HG02981 (cell line): ENCODE results near the gene PRKG2.
"Not testable (repeated sequence)": the region's sequence is repeated elsewhere in the genome, so short reads cannot be mapped to it uniquely, and the experiment has no call there.

Experiments used
- ATAC-seq: cut with Tn5 transposase; IDR thresholded peaks from one replicate; pipeline ENCODE4 v1.9.1; 2021; ENCODE audit warnings: mild to moderate bottlenecking, moderate library complexity; ENCODE audit not compliant: unreplicated experiment

The PRKG2 gene, protein sequence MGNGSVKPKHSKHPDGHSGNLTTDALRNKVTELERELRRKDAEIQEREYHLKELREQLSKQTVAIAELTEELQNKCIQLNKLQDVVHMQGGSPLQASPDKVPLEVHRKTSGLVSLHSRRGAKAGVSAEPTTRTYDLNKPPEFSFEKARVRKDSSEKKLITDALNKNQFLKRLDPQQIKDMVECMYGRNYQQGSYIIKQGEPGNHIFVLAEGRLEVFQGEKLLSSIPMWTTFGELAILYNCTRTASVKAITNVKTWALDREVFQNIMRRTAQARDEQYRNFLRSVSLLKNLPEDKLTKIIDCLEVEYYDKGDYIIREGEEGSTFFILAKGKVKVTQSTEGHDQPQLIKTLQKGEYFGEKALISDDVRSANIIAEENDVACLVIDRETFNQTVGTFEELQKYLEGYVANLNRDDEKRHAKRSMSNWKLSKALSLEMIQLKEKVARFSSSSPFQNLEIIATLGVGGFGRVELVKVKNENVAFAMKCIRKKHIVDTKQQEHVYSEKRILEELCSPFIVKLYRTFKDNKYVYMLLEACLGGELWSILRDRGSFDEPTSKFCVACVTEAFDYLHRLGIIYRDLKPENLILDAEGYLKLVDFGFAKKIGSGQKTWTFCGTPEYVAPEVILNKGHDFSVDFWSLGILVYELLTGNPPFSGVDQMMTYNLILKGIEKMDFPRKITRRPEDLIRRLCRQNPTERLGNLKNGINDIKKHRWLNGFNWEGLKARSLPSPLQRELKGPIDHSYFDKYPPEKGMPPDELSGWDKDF

DNA sequence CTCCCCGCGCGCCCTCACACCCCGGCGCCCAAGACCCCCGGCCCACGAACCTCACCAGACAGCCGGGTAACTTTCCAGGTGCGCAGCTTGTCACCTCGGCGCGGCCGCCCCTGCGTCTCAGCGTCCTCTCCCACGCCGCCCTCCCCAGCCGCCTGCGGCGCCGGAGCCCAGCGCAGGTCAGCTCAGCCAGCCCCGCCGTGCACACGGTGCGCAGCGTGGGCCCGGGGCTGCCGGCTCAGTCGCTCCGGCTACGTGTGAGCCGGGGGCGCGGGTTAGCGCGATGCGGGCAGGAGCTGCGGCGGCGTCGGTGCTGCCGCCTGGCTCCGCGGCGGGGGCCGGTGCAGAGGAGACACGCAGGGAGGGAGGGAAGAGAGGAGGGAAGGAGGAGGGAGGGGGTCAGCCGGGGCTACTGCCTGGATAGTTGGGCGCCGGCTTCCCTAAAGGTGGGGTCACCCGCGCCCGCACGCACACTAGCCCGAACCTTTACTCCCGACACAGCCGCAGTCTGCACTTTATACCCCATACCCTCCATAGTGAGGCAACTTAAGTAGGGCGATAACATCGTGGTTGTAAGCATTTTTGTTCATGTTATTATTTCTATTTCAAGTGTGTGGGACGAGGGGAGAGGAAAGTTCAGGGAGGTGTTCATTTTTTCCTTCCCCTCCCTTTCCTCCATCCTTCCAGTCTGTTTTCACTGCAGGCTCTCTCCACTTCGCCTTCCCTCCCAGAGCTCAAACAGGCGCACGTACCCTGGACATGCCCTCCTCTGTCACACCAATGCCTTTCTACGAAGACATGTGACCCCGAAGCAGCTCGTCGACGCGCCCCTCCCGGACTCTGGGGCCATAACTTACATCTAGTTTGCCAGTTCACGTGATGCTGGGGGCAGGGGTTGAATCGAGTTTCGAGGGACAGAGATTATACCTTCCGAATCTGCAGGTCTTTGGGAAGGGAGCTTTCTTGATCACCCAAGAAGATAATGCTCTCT, at the start of gene PRKG2:
Gene PRKG2, minus strand, starts transcription at position 342 of the 988 bp plus-strand sequence. CDS start 10,175 bp downstream, outside the sequence.
- no peak for ATAC-seq

DNA sequence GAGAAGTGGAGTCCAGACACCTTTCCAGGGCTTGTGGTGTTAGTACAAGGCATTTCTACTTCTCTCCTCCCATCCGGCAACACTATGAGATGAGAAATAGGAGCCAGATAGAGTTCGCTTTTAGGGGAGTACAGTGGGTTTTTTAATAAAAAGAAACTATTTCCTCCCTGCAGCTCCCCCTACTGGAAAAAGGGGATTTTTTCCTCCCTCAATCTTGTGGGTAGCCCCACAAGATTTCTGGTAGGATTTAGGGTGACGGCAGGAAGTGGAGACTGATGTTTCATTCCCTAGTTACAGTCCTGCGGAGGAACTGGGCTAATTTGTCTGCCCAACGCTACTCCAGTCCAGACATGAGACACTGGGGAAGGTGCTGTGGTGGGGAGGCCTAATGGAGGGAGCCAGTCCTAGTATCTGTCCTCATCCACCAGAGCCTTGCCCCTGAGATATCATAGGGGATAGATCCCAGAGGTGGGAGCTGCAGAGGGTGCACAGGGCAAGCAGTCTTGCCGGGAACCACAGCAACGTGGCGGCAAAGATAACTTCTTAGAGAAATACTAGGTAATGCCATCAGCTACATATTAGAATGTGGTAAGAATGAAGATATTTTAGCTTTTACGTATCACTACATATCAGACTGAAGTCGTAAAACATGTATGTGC, 45.5 kb upstream of the PRKG2 start:
- no peak for ATAC-seq

DNA sequence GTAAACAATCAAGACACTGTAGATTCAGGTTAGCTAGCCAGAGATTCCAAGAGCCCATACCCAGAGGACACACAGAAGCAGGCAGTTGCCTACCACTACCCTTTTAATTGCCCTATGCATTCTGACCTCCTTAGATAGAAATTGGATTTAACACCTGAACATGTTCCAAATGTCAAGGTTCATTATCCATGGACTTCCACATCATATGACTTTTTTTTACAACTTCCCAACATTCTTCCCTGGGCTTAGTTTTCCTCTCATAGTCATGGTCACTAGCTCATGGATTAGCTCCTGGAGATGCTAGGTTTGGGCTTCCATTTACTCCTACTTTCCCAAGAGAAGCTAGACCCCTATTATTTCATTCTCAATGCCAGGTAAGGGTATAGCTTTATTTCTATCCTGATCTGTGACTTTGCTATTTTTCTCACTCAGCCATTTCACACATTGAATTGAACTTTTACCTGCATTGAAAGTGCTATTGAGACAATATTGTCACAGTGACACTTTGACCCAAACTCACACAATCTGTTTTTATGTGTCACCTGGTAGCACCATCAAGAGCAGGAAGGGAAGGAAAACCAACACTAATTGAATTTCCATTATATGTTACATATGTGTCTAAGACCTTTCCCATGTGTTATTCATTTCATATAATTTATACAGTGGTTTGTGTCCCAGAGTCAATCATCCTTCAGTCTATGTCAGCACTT, 44.0 kb upstream of the PRKG2 start:
- ATAC-seq = no peak

GRCh38 chr4:81257816-81258215, 42.8 kb upstream of the PRKG2 start:
- ATAC-seq = no peak

DNA sequence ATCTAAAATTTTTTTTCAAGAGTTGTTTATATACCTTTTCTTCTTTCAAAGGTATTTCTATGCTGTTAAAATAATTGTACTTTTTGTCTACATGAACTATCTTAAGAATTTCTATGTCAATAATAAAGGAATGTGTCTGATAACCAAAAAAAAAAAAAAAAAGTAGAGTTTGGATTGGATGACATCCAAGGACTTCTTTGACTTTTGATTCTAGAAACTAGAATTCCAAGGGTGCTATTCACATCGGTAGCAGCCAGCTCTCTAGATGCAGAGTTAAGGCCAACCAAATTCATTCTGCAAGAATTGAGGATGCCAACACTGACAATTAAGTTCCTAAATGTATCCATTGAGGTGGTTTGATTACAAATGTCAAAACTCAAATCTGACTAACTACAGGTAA, 42.0 kb upstream of the PRKG2 start:
- no peak for ATAC-seq

- ATAC-seq = no peak
These were observed 41.3 kb upstream of the PRKG2 start for GRCh38 chr4:81256059-81256970.

DNA sequence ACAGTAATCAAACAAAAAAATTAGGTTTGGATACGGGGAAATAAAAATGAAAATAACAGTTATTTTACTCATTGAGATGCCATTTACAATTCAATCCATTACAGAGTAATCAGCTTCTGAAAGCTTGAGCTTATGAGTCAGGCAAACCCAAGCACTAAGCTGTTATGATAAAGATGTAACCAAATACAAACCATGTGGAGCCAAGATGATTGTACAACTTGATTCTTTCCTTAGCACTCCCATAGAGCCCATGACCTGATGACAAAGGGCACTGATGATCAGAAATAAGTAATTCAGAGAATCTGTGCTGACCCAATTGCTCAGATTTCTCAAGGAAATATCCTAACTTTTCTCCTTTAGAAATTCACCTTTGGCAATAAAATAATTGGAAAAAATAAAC, 40.5 kb upstream of the PRKG2 start:
- no peak for ATAC-seq

GRCh38 chr4:81250430-81250829, 35.4 kb upstream of the PRKG2 start:
- ATAC-seq = no peak

- ATAC-seq = no peak
These were observed 30.4 kb upstream of the PRKG2 start for GRCh38 chr4:81245218-81246009.

DNA sequence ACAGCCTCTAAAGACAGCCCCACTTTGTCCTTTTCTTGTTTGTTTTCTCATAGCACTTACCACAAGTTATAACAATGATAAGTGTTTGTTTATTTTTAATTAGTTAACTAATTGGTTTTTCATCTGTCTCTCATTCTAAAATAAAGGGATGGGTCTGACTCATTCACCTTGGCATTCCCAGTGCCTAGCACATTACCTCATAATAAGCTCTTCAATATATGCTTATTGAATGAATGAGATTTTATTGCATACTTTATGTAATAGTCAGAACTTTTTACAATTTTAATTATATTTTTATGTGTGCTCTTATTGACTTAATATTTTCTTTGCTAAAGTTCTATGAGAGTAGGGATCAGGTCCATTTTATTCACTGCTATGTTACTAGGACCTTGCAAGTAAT, 22.8 kb upstream of the PRKG2 start:
- no peak for ATAC-seq

GRCh38 chr4:81235982-81236749, 21.1 kb upstream of the PRKG2 start:
- no peak for ATAC-seq

- ATAC-seq = no peak
These were observed 12.9 kb upstream of the PRKG2 start for GRCh38 chr4:81227968-81228367.

DNA sequence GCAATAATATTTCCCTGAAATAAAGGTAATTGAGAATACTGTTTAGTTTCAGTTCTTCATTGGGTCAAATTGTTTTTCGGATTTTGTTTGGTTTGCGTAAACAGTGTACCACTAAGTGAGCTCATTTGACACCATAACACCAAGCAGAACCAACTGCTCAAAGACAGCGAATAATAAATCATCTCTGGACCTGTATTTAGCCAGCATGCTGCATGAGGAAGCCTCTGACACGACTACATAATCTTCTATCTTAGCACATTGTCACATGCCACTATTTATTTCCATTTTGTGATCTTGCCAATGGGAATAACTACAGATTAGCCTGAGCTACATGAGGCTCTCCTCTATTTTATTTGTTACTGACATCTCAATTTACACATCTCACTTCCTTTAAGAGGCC, 12.1 kb upstream of the PRKG2 start:
- ATAC-seq = no peak

DNA sequence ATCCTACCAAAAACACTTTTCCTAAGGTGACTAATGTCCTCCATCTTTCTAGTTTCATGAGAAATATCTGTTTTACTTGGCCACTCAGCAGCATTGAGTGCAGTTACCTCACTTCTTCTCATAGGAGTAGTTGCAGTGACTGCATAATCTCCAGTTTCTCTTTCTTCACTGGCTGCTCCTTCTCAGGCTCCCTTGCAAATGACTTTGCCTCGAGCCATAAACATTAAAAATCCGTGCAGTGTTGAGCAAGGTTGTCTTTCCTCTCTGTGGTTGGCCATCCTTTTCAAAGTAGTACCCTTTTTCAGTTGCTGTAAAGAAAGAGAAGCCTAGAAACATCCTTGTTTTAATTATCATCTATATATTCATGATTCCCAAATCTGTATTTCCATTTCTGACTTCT, 10.2 kb upstream of the PRKG2 start:
- no peak for ATAC-seq

GRCh38 chr4:81222082-81222472, 7.1 kb upstream of the PRKG2 start:
- ATAC-seq = not testable (repeated sequence)

GRCh38 chr4:81221303-81222081, 6.5 kb upstream of the PRKG2 start:
- ATAC-seq = no peak

GRCh38 chr4:81220271-81220670, 5.2 kb upstream of the PRKG2 start:
- ATAC-seq = no peak
